T1000 (cell line): ENCODE results near the gene BZW2.
A peak's percentile ranks its signal among the peaks of the same experiment; 100 is the strongest.
"Not testable (repeated sequence)": the region's sequence is repeated elsewhere in the genome, so short reads cannot be mapped to it uniquely, and the experiment has no call there.

Experiments
- DNase-seq: peaks from one replicate; lab custom pipeline; 2025; ENCODE audit warnings: mixed read lengths; lab: John Stamatoyannopoulos, UW

Gene BZW2

GRCh38 chr7:16646472-16647072 lies 591 bp downstream of the BZW2 start:
- no peak for DNase-seq

GRCh38 chr7:16647435-16647960 lies 1.5 kb downstream of the BZW2 start:
- no peak for DNase-seq

DNA sequence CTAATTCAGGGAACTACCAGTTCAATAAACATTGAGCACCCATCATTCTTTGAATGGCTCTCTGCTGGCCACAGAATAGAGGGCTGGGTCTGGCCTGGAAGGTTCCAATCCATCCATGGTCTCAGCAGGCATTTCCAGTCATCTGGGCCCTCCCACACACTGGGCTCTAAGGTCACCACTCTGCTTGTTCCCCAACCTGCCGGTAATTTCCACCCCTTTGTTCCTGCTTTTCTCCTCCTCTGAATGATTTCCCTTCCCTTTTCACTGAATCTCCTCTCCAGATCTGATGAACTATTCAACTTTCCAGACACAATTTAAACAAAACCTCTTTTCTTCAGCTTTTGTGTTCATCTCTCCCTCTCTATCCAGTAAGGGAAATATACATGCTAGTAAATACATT lies 2.6 kb downstream of the BZW2 start:
- no peak for DNase-seq

DNA sequence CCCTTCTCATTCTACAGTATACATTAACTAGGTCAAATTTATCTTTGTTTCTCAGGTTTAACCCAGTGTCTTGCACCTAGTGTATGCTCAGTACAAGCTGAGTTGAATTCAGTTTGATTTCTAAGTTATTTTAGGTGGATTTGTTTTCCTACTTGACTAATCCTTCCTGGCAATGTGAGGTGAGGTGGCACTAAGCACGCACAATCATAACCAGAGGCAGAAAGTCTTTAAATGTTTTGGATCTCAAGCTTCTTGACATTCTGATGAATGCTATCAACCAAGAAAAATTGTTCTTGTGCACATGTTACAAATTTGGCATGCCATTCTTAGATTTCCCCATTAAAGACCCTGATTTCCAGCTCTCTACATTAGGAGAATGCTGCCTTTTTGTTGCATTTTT lies 3.2 kb downstream of the BZW2 start:
- no peak for DNase-seq

GRCh38 chr7:16650266-16650665 lies 4.3 kb downstream of the BZW2 start:
- DNase-seq = no peak

- no peak for DNase-seq
These were observed 5.6 kb downstream of the BZW2 start for GRCh38 chr7:16651396-16652239.

- no peak for DNase-seq
These were observed 6.2 kb downstream of the BZW2 start for GRCh38 chr7:16652240-16652583.

GRCh38 chr7:16652888-16653287 lies 6.9 kb downstream of the BZW2 start:
- DNase-seq = no peak

- DNase-seq = no peak
These were observed 9.4 kb downstream of the BZW2 start for GRCh38 chr7:16655394-16655793.

DNA sequence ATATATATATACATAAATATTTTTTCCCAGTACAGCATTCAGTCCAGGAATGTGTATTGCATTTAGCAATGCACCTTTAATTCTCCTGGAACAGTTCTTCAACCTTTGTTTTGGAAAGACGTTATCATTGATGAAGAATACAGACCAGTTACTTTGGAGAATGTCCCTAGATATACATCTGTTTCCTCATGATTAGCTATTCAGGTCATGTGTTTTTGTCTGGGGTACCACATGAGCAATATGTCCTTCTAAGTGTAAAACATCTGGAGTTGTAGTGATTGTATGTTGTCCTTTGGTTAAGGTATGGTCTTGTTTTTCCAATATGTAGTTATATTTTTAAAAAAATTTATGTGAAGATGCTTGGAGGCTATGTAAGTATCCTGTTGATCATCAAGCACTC lies 10.2 kb downstream of the BZW2 start:
- no peak for DNase-seq

GRCh38 chr7:16657656-16658279 lies 11.8 kb downstream of the BZW2 start:
- DNase-seq = peak; percentile 10

GRCh38 chr7:16659854-16660497 lies 14.0 kb downstream of the BZW2 start:
- DNase-seq = not testable (repeated sequence)

- no peak for DNase-seq
These were observed 14.9 kb downstream of the BZW2 start for GRCh38 chr7:16660702-16661464.

DNA sequence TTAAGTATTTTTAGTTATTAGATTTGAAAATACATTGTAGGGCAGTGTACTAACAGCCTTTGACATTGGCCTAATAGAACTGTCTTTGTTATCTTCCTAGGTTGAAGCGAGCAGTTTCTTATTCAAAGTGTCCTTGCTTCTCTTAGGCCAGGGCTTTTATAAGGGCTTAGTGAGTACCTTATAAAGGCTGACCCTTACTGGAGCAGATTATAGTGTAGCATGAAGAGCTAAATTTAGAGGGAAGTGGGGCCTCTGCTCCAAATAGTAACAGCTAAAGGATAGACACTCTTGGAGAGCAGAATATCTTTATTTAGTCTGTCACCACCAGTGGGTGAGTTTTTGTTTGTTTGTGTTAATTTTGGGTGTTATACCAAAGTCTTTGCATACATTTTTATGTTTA lies 15.9 kb downstream of the BZW2 start:
- DNase-seq = no peak

DNA sequence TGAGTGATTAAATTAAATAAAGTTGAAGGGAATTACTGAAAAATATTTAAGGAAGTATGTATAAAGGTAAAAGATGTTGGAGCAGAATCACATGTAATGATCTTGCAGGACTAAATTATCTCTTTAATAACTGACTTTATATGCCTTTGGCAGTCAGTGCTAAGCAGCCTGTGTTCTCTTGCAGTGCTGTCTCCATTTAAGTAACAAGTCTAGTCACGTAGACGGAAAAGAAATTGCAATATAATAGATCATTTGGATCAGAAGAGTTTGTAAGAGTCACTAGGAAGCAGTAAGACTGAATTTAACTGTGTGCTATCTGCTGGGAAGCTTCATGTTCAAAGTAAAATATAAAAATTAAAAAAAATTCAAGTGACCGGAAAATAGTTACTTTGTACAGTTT lies 21.4 kb downstream of the BZW2 start:
- DNase-seq = no peak

- DNase-seq = peak; percentile 69
These were observed 22.3 kb downstream of the BZW2 start for GRCh38 chr7:16668049-16668858.

DNA sequence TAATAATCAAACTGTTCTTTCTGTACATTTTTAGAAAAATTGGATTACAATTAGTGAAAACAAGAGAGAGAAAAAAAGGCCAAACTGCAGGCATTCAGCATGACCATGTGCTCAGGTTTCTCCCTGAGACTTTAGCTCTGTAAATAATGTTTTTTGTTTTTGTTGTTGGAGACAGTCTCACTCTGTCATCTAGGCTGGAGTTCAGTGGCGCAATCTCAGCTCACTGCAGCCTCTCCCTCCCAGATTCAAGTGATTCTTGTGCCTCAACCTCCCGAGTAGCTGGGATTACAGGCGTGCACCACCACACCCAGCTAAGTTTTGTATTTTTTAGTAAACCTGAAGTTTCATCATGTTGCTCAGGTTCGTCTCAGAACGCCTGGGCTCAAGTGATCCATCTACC lies 23.0 kb downstream of the BZW2 start:
- DNase-seq = no peak

DNA sequence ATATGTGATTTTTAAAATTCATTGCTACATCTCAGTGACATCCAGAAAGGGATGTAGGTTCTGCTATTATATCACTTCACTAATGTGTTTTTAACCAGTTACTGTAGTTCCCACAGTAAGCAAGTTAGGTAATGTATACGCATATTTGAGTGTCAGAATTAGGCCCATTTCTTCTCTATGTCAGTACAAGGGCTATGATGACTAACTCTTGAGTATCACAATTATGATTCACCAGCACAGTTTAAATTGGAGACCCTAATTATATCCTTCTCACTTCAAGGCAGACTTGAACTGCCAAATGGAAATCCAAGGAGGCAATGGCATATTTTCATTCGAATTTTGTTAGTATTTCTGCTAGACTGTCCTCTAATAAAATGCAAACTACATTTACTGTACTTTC lies 23.6 kb downstream of the BZW2 start:
- no peak for DNase-seq

GRCh38 chr7:16670021-16670420 lies 24.0 kb downstream of the BZW2 start:
- no peak for DNase-seq

DNA sequence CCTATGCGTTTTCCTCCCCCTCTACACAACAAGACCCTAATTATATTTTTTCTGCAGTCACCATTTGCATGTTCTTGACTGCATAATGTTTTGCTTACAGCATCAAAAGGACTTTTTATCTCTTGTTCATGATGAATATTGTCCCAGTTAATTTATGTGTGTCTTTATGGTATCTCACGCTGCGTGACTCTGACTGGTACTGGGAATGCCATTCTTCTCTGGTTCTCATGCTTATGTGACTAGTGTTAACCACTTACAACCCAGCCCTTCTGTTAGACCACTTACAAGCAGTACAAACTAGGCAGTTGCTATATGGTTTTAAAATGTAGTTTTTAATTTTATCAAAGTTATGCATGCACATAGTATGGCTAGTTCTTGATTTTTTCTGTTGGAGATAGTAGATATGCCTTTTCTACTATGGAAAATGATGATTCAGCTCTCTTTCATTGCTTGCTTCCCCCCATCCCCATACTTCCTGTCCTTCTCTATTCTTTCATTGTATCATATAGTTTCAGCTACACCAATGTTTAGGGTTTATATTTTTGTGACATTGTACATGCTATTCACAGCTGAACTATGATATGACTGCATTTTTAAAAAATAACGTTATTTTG lies 24.9 kb downstream of the BZW2 start:
- DNase-seq = no peak

- no peak for DNase-seq
These were observed 25.8 kb downstream of the BZW2 start for GRCh38 chr7:16671811-16672210.
